Osteoblast (primary cell): ENCODE data around the gene TMF1. TPM values are rescaled to one million over a fixed set of nuclear protein-coding genes. Genes with fewer than 3 reads are reported as not detected.
A peak's percentile ranks its signal among the peaks of the same experiment; 100 is the strongest.

Source experiments
- DNase-seq: peaks from one replicate; pipeline ENCODE4 v3.0.0; 2011; ENCODE audit warnings: low spot score, mixed read lengths; ENCODE audit not compliant: insufficient read length; ENCODE audit errors: missing footprints
- H2AFZ ChIP-seq: 2 replicates; pipeline ENCODE4 v1.6.0; 2011; ENCODE audit warnings: mild to moderate bottlenecking, low read length
- H3K27ac ChIP-seq: 2 replicates; pipeline ENCODE4 v1.5.1; 2011; ENCODE audit warnings: mild to moderate bottlenecking, low read depth, low read length, moderate library complexity
- H3K27me3 ChIP-seq: 2 replicates; pipeline ENCODE4 v1.6.0; 2012; ENCODE audit warnings: mild to moderate bottlenecking, control low read depth, inconsistent platforms, low read length, moderate library complexity; ENCODE audit not compliant: insufficient read depth
- H3K36me3 ChIP-seq: 2 replicates; pipeline ENCODE4 v1.5.1; 2011; ENCODE audit warnings: mild to moderate bottlenecking, low read length, control low read depth, moderate library complexity; ENCODE audit not compliant: insufficient read depth
- H3K4me1 ChIP-seq: 2 replicates; pipeline ENCODE4 v1.5.1; 2011; ENCODE audit warnings: mild to moderate bottlenecking, low read length, control low read depth, moderate library complexity; ENCODE audit not compliant: insufficient read depth
- H3K4me2 ChIP-seq: 2 replicates; pipeline ENCODE4 v1.6.0; 2011; ENCODE audit warnings: mild to moderate bottlenecking, low read length; ENCODE audit not compliant: insufficient read depth
- H3K4me3 ChIP-seq: fragments of 200-600 bp; sonication (generic); 3 replicates; pipeline ENCODE4 v1.5.1; 2012; ENCODE audit warnings: mild to moderate bottlenecking, low read length, inconsistent platforms; ENCODE audit not compliant: insufficient read depth
- H3K79me2 ChIP-seq: 2 replicates; pipeline ENCODE4 v1.6.0; 2012; ENCODE audit warnings: mild to moderate bottlenecking, low read length, control low read depth, inconsistent platforms; ENCODE audit not compliant: insufficient read depth
- H3K9me3 ChIP-seq: 2 replicates; pipeline ENCODE4 v1.5.1; 2011; ENCODE audit warnings: low read depth, low read length, control low read depth
- H4K20me1 ChIP-seq: 2 replicates; pipeline ENCODE4 v1.6.0; 2012; ENCODE audit warnings: mild to moderate bottlenecking, low read length, control low read depth; ENCODE audit not compliant: insufficient read depth
- CTCF ChIP-seq: IDR thresholded peaks from 2 replicates; pipeline ENCODE4 v1.5.1; 2011; ENCODE audit warnings: mild to moderate bottlenecking, low read depth, low read length, moderate library complexity; ENCODE audit errors: extremely low read depth
- total RNA-seq: library from RNA; depleted of rRNA; stranded (reverse); fragments of >200 nt; gene quantifications from 2 replicates; pipeline ENCODE4 v1.2.3, GENCODE V29; 2012

TMF1 gene
- total RNA-seq, 1 donor = 45.6 TPM

- no peaks in the 10 kb centered on the region for H3K9me3 ChIP-seq
- H4K20me1 ChIP-seq = no peaks in the 10 kb centered on the region
- H3K4me3 ChIP-seq = peak within 1 kb of the TSS; percentile 78
- no peaks in the 10 kb centered on the region for H3K27me3 ChIP-seq
- H3K79me2 ChIP-seq = peaks cover 15% of the 10 kb centered on the region
- peak within 1 kb of the TSS; percentile 43 for H2AFZ ChIP-seq
- H3K36me3 ChIP-seq = peaks cover 29% of the 10 kb centered on the region
- peak; percentile 48 for TF ChIP-seq CTCF
- peak within 1 kb of the TSS; percentile 90 for H3K27ac ChIP-seq
- peak within 1 kb of the TSS; percentile 78 for H3K4me2 ChIP-seq
- peaks cover 49% of the 10 kb centered on the region for H3K4me1 ChIP-seq
- peak; percentile 94 for DNase-seq
Measured at GRCh38 chr3:69013253-69014021, 38.7 kb downstream of the TMF1 start, which contains the start of gene EOGT. TSS of gene EOGT (minus strand) at chr3:69013684. CDS start at chr3:69009846, 3,838 bp downstream.

- no peak for TF ChIP-seq CTCF
- peak overlapping the region; percentile 78 for H3K4me3 ChIP-seq
- H3K36me3 ChIP-seq = peaks cover 31% of the 10 kb centered on the region
- H3K4me1 ChIP-seq = peaks cover 51% of the 10 kb centered on the region
- peak overlapping the region; percentile 90 for H3K27ac ChIP-seq
- no peaks in the 10 kb centered on the region for H3K9me3 ChIP-seq
- peaks cover 12% of the 10 kb centered on the region for H3K79me2 ChIP-seq
- peak overlapping the region; percentile 43 for H2AFZ ChIP-seq
- no peaks in the 10 kb centered on the region for H4K20me1 ChIP-seq
- H3K4me2 ChIP-seq = peak overlapping the region; percentile 78
- DNase-seq = peak; percentile 93
- no peaks in the 10 kb centered on the region for H3K27me3 ChIP-seq
Measured at GRCh38 chr3:69012800-69013252, 39.3 kb downstream of the TMF1 start.

- peaks cover 29% of the 10 kb centered on the region for H3K36me3 ChIP-seq
- H3K9me3 ChIP-seq = no peaks in the 10 kb centered on the region
- peaks cover 12% of the 10 kb centered on the region for H3K79me2 ChIP-seq
- peak overlapping the region; percentile 90 for H3K27ac ChIP-seq
- H3K27me3 ChIP-seq = no peaks in the 10 kb centered on the region
- H3K4me2 ChIP-seq = peak overlapping the region; percentile 78
- peak overlapping the region; percentile 43 for H2AFZ ChIP-seq
- peak; percentile 73 for DNase-seq
- no peaks in the 10 kb centered on the region for H4K20me1 ChIP-seq
- no peak for TF ChIP-seq CTCF
- peak overlapping the region; percentile 78 for H3K4me3 ChIP-seq
- H3K4me1 ChIP-seq = peaks cover 51% of the 10 kb centered on the region
Measured at GRCh38 chr3:69012100-69012799, 39.9 kb downstream of the TMF1 start.

- no peak overlapping the region for H3K4me3 ChIP-seq
- peak overlapping the region; percentile 78 for H3K4me2 ChIP-seq
- TF ChIP-seq CTCF = no peak
- peaks cover 51% of the 10 kb centered on the region for H3K4me1 ChIP-seq
- H3K27ac ChIP-seq = peak overlapping the region; percentile 90
- no peaks in the 10 kb centered on the region for H4K20me1 ChIP-seq
- H2AFZ ChIP-seq = no peak overlapping the region
- no peak for DNase-seq
- no peaks in the 10 kb centered on the region for H3K9me3 ChIP-seq
- H3K79me2 ChIP-seq = peaks cover 6% of the 10 kb centered on the region
- H3K27me3 ChIP-seq = no peaks in the 10 kb centered on the region
- H3K36me3 ChIP-seq = peaks cover 32% of the 10 kb centered on the region
Measured at GRCh38 chr3:69011096-69011730, 40.9 kb downstream of the TMF1 start.
